Left ventricle myocardium inferior (tissue), 1 donor: ENCODE data around the gene KCNMB2. TPM values are rescaled to one million over a fixed set of nuclear protein-coding genes. Genes with fewer than 3 reads are reported as not detected.
A peak's percentile ranks its signal among the peaks of the same experiment; 100 is the strongest.

Experiments used
- DNase-seq: peaks from one replicate; pipeline ENCODE4 v3.0.0-alpha.2; 2020
- H3K27ac ChIP-seq: fragments of 200-600 bp; replicated peaks from 2 replicates; pipeline ENCODE4 v1.8.0; 2021
- H3K27me3 ChIP-seq: fragments of 200-600 bp; 2 replicates; pipeline ENCODE4 v1.8.0; 2021; ENCODE audit warnings: low read depth
- H3K36me3 ChIP-seq: fragments of 200-600 bp; 2 replicates; pipeline ENCODE4 v1.8.0; 2021
- H3K4me1 ChIP-seq: fragments of 200-600 bp; 2 replicates; pipeline ENCODE4 v1.8.0; 2021
- H3K4me3 ChIP-seq: fragments of 200-600 bp; 2 replicates; pipeline ENCODE4 v1.8.0; 2021; ENCODE audit warnings: mild to moderate bottlenecking, moderate library complexity
- H3K9me3 ChIP-seq: fragments of 200-600 bp; replicated peaks from 2 replicates; pipeline ENCODE4 v1.8.0; 2021
- intact Hi-C: fragments of 100-400 bp; cut with micrococcal nuclease; formaldehyde crosslinking; loops from one replicate; pipeline ENCODE4 v1.11.0; 2022
- total RNA-seq: library from RNA; stranded (reverse); fragmentation: NEBNext Ultra II Directional; extraction: Animal tissue kit (Norgen Biotek cat#: 25700); gene quantifications from one replicate; pipeline ENCODE4 v1.2.1, GENCODE V29; 2021
- TF ChIP-seq, protein P1 (sequence below): fragments of 200-600 bp; IDR thresholded peaks from 2 replicates; pipeline ENCODE4 v1.8.0; 2021; ENCODE audit warnings: antibody characterized with exemption, mild to moderate bottlenecking, borderline replicate concordance
- donor health status: DM: no; HTN: yes; CAD: no; lungs with severe emphysema.

KCNMB2 gene
- total RNA-seq, 1 donor from 2014 or later: 2.1 TPM

GRCh38 chr3:178707311-178708031 is 171.2 kb downstream of the KCNMB2 start:
- TF ChIP-seq, protein P1, sequence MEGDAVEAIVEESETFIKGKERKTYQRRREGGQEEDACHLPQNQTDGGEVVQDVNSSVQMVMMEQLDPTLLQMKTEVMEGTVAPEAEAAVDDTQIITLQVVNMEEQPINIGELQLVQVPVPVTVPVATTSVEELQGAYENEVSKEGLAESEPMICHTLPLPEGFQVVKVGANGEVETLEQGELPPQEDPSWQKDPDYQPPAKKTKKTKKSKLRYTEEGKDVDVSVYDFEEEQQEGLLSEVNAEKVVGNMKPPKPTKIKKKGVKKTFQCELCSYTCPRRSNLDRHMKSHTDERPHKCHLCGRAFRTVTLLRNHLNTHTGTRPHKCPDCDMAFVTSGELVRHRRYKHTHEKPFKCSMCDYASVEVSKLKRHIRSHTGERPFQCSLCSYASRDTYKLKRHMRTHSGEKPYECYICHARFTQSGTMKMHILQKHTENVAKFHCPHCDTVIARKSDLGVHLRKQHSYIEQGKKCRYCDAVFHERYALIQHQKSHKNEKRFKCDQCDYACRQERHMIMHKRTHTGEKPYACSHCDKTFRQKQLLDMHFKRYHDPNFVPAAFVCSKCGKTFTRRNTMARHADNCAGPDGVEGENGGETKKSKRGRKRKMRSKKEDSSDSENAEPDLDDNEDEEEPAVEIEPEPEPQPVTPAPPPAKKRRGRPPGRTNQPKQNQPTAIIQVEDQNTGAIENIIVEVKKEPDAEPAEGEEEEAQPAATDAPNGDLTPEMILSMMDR: no peak
- H3K9me3 ChIP-seq: no peaks in the 10 kb centered on the region
- H3K4me3 ChIP-seq: no peak overlapping the region
- peaks cover 33% of the 10 kb centered on the region for H3K4me1 ChIP-seq
- intact Hi-C loops: no loop called here
- DNase-seq: no peak
- H3K27me3 ChIP-seq: no peaks in the 10 kb centered on the region
- H3K27ac ChIP-seq: no peak overlapping the region
- H3K36me3 ChIP-seq: no peaks in the 10 kb centered on the region

DNA sequence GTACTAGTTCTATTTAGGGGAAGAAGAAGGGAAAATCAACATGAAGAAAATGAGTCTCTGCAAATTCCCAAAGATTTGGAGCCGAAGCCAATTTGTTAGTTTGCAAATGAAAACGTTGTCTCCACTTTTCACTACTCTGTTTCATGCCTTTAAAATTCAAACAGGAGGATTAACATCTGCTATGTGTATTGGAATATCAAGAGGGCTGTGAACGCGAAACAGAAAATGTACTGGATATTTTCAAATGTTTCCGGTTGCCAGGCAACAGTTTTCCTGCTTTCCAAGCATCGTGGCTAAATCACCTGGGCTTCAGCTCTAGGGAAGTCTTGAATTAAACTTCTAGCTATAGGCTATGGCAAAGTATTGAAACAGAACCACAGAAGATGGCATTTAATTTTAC is 172.8 kb downstream of the KCNMB2 start:
- intact Hi-C loops: no loop called here
- no peak overlapping the region for H3K4me3 ChIP-seq
- no peaks in the 10 kb centered on the region for H3K36me3 ChIP-seq
- no peaks in the 10 kb centered on the region for H3K9me3 ChIP-seq
- no peak for DNase-seq
- H3K27ac ChIP-seq: no peak overlapping the region
- TF ChIP-seq, protein P1: no peak
- H3K27me3 ChIP-seq: no peaks in the 10 kb centered on the region
- H3K4me1 ChIP-seq: peaks cover 39% of the 10 kb centered on the region

- no peaks in the 10 kb centered on the region for H3K36me3 ChIP-seq
- intact Hi-C loops: no loop called here
- no peaks in the 10 kb centered on the region for H3K9me3 ChIP-seq
- peak overlapping the region; percentile 13 for H3K27ac ChIP-seq
- TF ChIP-seq, protein P1: no peak
- no peak overlapping the region for H3K4me3 ChIP-seq
- H3K27me3 ChIP-seq: no peaks in the 10 kb centered on the region
- peaks cover 57% of the 10 kb centered on the region for H3K4me1 ChIP-seq
- no peak for DNase-seq
Observed at GRCh38 chr3:178711753-178712152, 175.5 kb downstream of the KCNMB2 start.

DNA sequence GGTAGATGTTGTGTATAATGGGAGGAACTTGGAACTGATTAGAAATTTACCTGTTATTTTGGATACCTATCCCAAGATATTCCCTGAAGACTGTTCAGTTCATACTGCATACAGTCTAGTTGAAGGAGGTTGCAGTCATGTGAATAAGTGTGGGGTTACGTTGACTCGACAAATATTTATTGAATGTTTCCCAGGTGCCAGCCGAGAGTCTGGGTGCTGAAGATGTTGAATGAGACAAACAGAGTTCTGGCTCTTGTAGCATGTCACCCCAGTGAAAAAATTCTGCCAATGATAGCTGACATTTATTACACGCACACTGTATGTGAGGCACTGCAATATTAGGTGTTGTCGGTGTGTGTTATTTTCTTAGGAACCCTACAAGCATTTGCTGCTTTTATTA is 176.0 kb downstream of the KCNMB2 start:
- Histone ChIP-seq H3K9me3 (no peaks in the 10 kb centered on the region), H3K4me1 (peaks cover 54% of the 10 kb centered on the region), H3K36me3 (no peaks in the 10 kb centered on the region), H3K4me3 (no peak overlapping the region), H3K27ac (peak overlapping the region; percentile 13), H3K27me3 (no peaks in the 10 kb centered on the region)
- intact Hi-C loops: no loop called here
- TF ChIP-seq, protein P1: no peak
- no peak for DNase-seq

DNA sequence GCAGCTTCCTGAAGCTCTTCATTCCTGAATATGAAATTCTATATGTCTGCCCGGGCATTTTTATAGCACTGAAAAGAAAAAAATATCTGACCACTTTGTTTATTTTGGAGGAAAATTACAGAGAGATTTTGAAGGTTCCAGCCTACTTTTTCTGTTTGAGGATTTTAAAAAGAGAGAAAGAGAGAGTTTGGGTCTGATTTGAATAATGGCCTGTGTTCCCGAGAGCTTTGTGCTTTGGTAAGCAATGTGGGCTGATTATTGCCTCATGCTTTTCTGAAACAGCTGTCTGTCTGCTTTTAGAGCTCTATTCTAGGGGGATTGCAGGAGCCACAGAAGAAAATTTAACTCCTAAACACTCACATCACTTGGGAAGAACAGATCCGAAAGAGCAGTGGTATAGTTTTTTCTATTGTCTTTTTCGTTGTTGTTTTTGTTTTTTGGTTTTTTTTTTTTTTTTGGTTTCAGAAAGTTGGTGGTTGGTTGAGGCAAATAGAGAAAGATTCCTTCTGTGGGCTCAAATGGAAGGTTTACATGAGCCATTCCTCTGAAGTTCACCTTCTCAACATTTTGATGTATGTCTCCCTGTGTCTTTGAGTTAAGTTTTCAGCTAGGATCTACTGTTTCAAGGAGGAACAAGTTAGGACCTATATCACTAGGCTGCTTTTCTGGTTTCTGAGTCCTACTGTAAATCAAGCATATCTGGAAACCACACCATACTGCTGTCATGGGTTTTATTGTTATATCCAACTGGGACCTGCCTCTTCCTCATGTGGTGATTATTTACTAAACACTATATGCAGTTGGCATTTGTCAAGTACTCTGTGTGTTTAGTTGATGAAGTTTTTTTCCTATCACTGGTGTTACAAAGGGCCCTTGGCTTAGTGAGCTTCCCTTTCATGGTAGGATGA is 178.9 kb downstream of the KCNMB2 start:
- Histone ChIP-seq H3K36me3 (no peaks in the 10 kb centered on the region), H3K4me1 (peaks cover 49% of the 10 kb centered on the region), H3K9me3 (no peaks in the 10 kb centered on the region), H3K27me3 (no peaks in the 10 kb centered on the region), H3K27ac (peak overlapping the region; percentile 50), H3K4me3 (no peak overlapping the region)
- intact Hi-C loops: no loop called here
- TF ChIP-seq, protein P1: no peak
- DNase-seq: no peak
